K562 (cell line): ENCODE data around the gene EME1. TPM values are rescaled to one million over a fixed set of nuclear protein-coding genes. Genes with fewer than 3 reads are reported as not detected.

Source experiments
- BHLHE40 ChIP-seq: IDR thresholded peaks from 2 replicates; pipeline ENCODE4 v1.6.1; 2011; ENCODE audit warnings: low read length, improper control_type of control experiment
- CHD1 ChIP-seq: fragments of 200-600 bp; sonication (generic); IDR thresholded peaks from one replicate; pipeline ENCODE4 v1.6.1; 2012; ENCODE audit warnings: mild to moderate bottlenecking, moderate library complexity, low read length, inconsistent platforms
- FOXM1 ChIP-seq, 2 experiments: fragments of 450-650 bp in 1 of 2; sonication (generic) in 1 of 2; formaldehyde crosslinking in 1 of 2; IDR thresholded peaks; 2 replicates each; pipeline versions ENCODE4 v1.6.1 to v1.9.0; 2017 to 2022; ENCODE audit warnings: low read depth in 2 of 2, mild to moderate bottlenecking in 2 of 2, missing genetic modification reagents in 1 of 2, moderate library complexity in 1 of 2
- GABPB2 ChIP-seq: fragments of 250-450 bp; sonication (Bioruptor Pico); conservative IDR thresholded peaks from 2 replicates; pipeline ENCODE4 v1.5.1; 2021; ENCODE audit warnings: mild to moderate bottlenecking
- LARP7 ChIP-seq: fragments of 450-650 bp; IDR thresholded peaks from 2 replicates; pipeline ENCODE4 v1.6.1; 2016
- LCOR ChIP-seq: sonication (generic); formaldehyde crosslinking; IDR thresholded peaks from 2 replicates; pipeline ENCODE4 v1.8.0; 2022; ENCODE audit warnings: mild to moderate bottlenecking, missing genetic modification reagents
- MIER1 ChIP-seq: fragments of 450-650 bp; IDR thresholded peaks from 2 replicates; pipeline ENCODE4 v1.6.1; 2016; ENCODE audit warnings: antibody characterized with exemption, mild to moderate bottlenecking, low read depth
- PPARD ChIP-seq: fragments of 250-450 bp; sonication (Bioruptor Pico); IDR thresholded peaks from 2 replicates; pipeline ENCODE4 v1.8.0; 2022; ENCODE audit warnings: inconsistent platforms, mild to moderate bottlenecking, moderate library complexity
- RBFOX2 ChIP-seq: fragments of 200-400 bp; formaldehyde crosslinking; IDR thresholded peaks from 2 replicates; pipeline ENCODE4 v1.6.1; 2017; ENCODE audit warnings: low read depth, mild to moderate bottlenecking, low read length, moderate library complexity
- RBM34 ChIP-seq: fragments of 200-400 bp; formaldehyde crosslinking; IDR thresholded peaks from 2 replicates; pipeline ENCODE4 v1.6.1; 2018; ENCODE audit warnings: low read length, borderline replicate concordance; ENCODE audit not compliant: insufficient read depth
- SIN3A ChIP-seq, 2 experiments: fragments of 150-350 bp in 1 of 2; IDR thresholded peaks; 2 replicates each; pipeline ENCODE4 v1.6.1; 2011 to 2016; ENCODE audit warnings: borderline replicate concordance in 2 of 2, low read depth in 2 of 2, low read length in 2 of 2, mild to moderate bottlenecking in 2 of 2, moderate library complexity in 2 of 2; ENCODE audit not compliant: control insufficient read depth in 1 of 2
- STAG1 ChIP-seq: sonication (generic); formaldehyde crosslinking; IDR thresholded peaks from 2 replicates; pipeline ENCODE4 v1.5.0; 2020; ENCODE audit warnings: missing genetic modification reagents, borderline replicate concordance
- ZBED1 ChIP-seq: IDR thresholded peaks from 2 replicates; pipeline ENCODE4 v1.6.1; 2014
- ZNF644 ChIP-seq: fragments of 200-800 bp; sonication (Bioruptor generic); IDR thresholded peaks from 2 replicates; pipeline ENCODE4 v1.6.1; 2016; ENCODE audit warnings: low read depth, missing genetic modification characterization, missing compliant biosample characterization
- polyA plus RNA-seq, 8 experiments: library from polyadenylated mRNA; depleted of rRNA in 4 of 8; stranded (reverse) in 5 of 8; unstranded in 3 of 8; fragments of >200 nt; fragmentation: Nextera tagmentation in 2 of 8; fragmentation: Illumina TruSeq in 1 of 8; extraction: Ambion mirVana in 2 of 8; extraction: Trizol in 1 of 8; gene quantifications; 2 replicates each; pipeline versions ENCODE4 v1.2.1 to v1.2.3, GENCODE V29; 2011 to 2014; ENCODE audit warnings: inconsistent platforms in 1 of 8, missing spikeins in 1 of 8
- total RNA-seq, 7 experiments: library from RNA; depleted of rRNA in 6 of 7; stranded (reverse); fragments of >200 nt in 6 of 7; fragmentation: Illumina TruSeq in 2 of 7; extraction: Trizol in 2 of 7; gene quantifications; 2 replicates each; pipeline versions ENCODE4 v1.2.1 to v1.2.3, GENCODE V29; 2011 to 2021; ENCODE audit warnings: low replicate concordance in 1 of 7
- TF ChIP-seq, protein P1 (sequence below): sonication (generic); formaldehyde crosslinking; IDR thresholded peaks from 2 replicates; pipeline ENCODE4 v1.8.0; 2022; ENCODE audit warnings: missing genetic modification reagents, mild to moderate bottlenecking, moderate library complexity, borderline replicate concordance

EME1 gene
- total and polyA plus RNA-seq, 9 of the 15 experiments (the other 6 are each of a cell fraction or from before 2014, with no cell fraction given) = 14.6 to 44.1 (median 24.0) TPM

DNA sequence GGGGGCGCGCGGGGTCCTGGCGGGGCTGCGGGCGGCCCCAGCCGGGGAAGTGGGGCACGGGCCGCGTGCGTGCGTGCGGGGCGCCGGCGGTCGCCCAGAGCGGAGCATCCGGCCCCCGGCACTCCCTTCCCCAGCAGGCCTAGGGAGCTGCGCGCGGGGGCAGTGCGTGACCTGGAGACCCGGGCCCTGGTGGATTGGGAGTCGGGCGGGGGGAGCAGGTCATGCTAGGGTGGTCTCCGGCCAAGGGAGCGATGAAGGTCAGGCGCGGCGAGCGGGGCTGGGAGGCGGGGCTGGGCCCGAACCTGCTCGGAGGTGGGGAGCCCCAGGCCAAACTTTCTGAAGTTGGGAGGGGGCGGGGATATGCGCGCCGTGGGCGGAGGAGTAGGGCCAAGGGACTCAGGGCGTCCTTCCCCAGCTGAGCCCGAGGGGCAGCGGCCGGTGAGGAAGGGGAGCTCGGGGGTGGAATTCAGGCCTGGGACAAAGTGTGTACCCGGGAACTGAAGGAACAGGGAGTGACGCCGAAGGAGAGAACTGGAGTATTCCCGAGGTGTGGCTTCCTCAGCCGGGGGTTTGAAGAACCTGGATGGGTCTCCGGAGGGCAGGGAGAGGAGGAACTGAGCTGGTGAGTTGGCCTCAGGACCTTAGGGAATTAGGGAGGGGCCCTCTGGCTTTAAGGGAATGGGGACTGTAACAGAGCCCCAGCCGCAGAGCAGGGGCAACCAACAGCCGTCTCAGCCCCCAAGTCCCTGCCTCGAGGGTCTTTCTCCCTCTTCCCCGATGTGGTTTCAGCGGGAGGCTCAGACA lies 26.5 kb upstream of the EME1 start (continued):
- TF ChIP-seq MIER1 (0 out of 2 replicates have a peak, but pooled peaks have one; percentile 28), STAG1 (CRISPR knock-in tag) (no peak), LCOR (CRISPR knock-in tag) (no peak), RBFOX2 (peak; percentile 55), ZBED1 (0 out of 2 replicates have a peak, but pooled peaks have one; percentile 25), ZNF644 (tag) (0 out of 2 replicates have a peak, but pooled peaks have one; percentile 50), BHLHE40 (no peak), SIN3A (IDR thresholded peaks at IDR 0.05; ENCODE audit: borderline replicate concordance in 2 of 2, control insufficient read depth in 1 of 2, low read depth in 2 of 2, low read length in 2 of 2) (peak in 1 of 2 experiments; percentile 26; a peak in 1 of 4 replicates), CHD1 (peak; percentile 46), GABPB2 (CRISPR knock-in tag) (no peak), PPARD (no peak), LARP7 (no peak), FOXM1 (IDR thresholded peaks at IDR 0.05; ENCODE audit: low read depth) (no peak), FOXM1 (CRISPR knock-in tag; IDR thresholded peaks at IDR 0.05; ENCODE audit: low read depth) (0 out of 2 replicates have a peak, but pooled peaks have one; percentile 7), RBM34 (no peak)
- TF ChIP-seq, protein P1, sequence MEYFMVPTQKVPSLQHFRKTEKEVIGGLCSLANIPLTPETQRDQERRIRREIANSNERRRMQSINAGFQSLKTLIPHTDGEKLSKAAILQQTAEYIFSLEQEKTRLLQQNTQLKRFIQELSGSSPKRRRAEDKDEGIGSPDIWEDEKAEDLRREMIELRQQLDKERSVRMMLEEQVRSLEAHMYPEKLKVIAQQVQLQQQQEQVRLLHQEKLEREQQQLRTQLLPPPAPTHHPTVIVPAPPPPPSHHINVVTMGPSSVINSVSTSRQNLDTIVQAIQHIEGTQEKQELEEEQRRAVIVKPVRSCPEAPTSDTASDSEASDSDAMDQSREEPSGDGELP (CRISPR knock-in tag) = peak; percentile 54; the same call in 1 of the 2 replicates
- TF ChIP-seq, all 486 proteins: peak for 29
